Stimulated activated CD4-positive, alpha-beta T cell treated with anti-CD3 and anti-CD28 coated beads, Interleukin-15, amount 100 ng/mL, for 1 hour (primary cell): ENCODE results near the gene ARHGAP22.

Source experiments
- DNase-seq, 2 donors: peaks; one replicate each; pipeline ENCODE4 v3.0.0-alpha.2; 2020; ENCODE audit warnings: low read depth in 1 of 2, low spot score in 1 of 2

Gene ARHGAP22

DNA sequence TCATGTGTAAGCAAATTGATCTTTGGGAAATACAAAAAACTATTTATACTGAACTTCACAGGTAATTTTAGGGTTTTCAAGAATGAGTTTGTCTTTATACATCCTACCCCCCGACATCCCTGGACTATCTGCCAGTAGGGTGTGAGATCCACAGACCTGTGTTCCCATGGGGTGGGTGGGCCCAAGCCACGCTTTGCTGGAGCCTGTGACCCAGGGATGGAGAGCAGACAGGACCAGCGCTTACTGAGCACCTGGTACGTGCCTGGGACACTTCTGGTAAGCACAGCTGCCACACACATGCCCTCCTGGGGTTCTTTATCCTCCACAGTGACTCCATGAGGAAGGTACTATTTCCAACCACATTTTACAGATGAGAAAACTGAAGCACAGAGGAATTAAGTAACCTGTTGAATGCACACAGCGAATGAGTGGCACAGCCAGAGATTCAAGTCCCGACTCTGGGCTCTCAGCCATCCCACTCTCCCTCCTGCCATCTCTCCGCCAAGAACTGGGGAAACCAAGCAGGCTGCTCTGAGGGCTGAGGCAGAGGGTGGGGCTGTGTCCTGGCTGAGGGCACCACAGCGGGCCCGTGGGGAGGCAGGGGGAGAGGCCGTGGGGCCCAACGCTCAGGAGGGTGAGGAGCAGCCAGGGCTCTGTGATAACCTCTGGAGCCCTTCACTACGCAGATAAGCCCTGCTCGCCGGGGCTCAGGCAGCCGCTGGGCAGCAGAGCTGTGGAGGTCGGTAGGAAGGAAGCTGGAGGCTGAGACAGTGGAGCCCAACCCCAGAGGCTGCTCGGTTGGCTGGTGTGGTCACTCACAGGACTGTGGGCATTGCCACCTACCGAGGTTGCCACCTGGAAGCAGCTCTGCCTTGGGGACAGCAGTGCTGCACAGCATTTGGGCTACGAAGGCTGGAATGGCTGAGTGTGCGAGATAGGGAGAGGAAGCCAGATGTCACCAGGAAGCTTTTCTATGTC is 124.2 kb downstream of the ARHGAP22 start:
- DNase-seq = no peak

GRCh38 chr10:48478980-48479811 is 125.7 kb downstream of the ARHGAP22 start:
- no peak for DNase-seq

- DNase-seq = no peak
Measured at GRCh38 chr10:48478469-48478868, 126.4 kb downstream of the ARHGAP22 start.

DNA sequence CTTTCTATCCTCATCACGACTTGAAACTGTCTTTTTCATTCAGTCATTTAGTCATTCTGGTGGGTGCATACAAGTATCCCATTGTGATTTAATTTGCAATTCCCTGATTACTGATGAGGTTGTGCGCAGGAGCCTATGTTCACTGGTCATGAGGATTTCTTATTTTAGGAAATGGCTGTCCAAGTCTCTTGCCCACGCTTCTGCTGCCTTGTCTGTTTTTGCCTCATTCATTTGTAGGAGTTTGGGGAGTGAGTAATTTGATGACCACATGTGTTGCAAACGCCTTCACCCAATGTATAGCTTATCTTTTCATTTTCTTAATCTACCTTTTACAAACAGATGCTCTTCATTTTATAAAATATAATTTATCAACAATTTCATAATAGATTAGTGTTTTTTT is 127.3 kb downstream of the ARHGAP22 start:
- DNase-seq = no peak

DNA sequence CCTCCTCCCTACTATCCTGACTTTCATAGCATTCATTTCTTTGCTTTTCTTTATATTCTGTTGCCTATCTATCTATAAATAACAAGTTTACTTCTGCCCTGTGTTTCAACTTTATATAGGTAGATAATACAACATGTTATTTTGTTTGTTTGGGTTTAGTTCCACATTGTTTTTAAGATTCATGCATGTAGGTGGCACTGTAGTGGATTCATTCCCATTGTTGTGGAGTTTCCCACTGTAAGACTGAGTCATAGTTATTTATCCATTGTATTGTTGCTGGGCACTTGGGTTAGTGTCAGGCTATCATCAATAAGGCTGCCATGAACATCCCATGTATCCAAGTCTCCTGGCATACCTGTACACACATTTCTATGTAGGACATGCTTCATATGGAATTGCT is 127.7 kb downstream of the ARHGAP22 start:
- DNase-seq = no peak

GRCh38 chr10:48476279-48476982 is 128.4 kb downstream of the ARHGAP22 start:
- DNase-seq = no peak

- DNase-seq = no peak
Measured at GRCh38 chr10:48475943-48476278, 129.0 kb downstream of the ARHGAP22 start.

GRCh38 chr10:48474765-48475365 is 130.0 kb downstream of the ARHGAP22 start:
- no peak for DNase-seq

- DNase-seq = no peak
Measured at GRCh38 chr10:48473704-48474103, 131.2 kb downstream of the ARHGAP22 start.

GRCh38 chr10:48472501-48473069 is 132.3 kb downstream of the ARHGAP22 start:
- no peak for DNase-seq

DNA sequence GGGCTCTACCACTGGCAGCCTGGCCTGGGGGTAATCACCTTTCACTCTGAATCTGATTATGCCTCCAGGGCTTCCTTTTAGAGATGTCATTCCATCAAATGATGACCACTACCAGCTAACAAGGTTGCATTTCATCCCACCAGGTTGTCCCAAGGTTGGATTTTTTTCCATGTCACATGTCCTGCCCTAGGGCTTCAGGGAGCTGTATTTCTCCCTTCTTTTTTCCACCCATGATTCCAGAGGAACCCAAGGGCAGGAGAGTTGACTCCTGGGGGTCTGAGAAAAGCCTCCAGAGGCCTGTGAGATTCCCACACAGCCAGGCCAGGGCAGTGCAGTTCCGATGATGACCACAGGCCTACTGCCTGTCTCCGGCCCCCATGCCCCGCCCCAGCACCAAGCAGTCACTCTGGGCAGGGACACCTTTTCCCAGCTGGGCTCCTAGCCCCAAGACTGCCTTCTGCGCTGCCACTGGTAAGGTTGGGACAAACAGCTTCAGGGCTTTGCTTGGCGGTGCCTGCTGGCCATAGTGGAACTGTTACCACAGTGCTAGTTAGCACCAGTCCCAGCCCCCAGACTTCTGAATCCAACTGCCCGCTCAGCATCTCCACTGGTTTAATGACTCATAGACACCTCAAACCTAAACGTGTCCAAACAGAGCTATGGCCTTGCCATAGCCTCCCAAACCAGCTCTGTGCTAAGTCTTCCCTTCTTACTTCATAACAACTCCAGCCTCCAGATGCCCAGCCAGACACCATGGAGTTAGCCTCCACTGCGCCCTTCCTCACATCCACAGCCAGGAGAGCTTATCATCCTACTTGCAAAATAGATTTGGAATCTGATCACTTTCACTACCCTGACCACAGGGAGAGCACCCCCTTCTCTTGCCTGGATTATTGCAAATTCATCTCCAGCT is 133.7 kb downstream of the ARHGAP22 start:
- no peak for DNase-seq

DNA sequence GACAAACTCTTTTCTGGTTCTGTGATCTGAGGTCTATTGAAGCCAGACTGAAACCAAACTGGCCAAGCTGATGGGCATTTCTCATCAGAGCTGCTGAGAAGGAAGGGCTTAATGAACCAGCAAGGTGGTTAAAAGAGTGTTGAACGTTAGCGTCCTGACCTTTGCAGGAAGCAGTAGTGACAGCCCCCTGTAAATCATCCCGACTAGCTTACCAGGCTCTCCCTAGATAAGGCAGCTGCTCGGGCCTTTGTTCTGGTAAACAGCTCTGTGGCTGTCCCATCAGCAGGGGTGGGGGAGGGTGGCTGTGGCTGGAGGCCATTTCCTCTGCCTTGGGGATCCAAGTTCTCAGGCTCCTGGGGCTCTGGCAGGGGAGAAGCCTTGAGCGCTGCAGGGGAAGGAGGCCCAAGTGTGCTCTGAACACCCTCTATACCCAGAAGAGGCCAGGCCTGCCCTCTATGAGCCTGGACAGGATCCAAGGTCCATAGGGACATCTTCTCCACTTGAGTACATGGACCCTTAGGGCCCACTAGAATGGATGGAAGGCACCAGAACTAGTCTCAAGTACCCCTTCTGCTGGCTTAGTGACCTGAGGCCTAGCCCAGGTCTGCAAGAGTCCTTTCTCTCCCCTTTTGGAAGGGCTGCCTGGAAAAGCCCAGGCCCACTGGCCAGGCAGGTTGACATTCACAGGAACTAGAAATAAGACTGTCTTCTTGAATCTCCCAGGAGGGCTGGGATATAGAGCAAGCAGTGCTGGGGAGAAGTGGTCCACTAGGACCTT is 134.6 kb downstream of the ARHGAP22 start:
- no peak for DNase-seq

DNA sequence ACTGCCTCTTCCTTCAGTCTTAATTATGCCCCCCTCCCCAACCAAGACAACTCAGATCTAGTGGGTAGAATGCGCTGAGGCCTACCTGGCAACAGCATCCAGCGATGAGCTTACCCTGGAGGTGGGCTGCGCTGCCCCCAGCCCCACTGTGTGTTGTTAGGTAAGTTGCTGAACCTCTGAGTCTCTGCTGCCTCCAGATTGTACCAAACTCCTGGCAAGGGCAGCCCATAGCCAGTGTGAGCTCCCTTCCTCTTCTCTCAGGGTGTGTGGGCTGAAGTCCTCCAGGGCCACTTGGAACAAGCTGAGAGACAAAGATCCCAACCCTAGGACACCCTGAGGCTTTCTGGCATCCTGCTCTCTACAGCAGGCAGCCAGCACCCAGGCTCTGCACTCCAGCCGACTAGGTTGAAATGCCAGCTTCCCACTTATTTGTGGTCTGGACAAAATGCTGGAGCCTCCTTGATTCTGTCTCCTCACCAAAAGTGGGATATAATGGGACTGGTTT is 135.3 kb downstream of the ARHGAP22 start:
- DNase-seq = no peak

DNA sequence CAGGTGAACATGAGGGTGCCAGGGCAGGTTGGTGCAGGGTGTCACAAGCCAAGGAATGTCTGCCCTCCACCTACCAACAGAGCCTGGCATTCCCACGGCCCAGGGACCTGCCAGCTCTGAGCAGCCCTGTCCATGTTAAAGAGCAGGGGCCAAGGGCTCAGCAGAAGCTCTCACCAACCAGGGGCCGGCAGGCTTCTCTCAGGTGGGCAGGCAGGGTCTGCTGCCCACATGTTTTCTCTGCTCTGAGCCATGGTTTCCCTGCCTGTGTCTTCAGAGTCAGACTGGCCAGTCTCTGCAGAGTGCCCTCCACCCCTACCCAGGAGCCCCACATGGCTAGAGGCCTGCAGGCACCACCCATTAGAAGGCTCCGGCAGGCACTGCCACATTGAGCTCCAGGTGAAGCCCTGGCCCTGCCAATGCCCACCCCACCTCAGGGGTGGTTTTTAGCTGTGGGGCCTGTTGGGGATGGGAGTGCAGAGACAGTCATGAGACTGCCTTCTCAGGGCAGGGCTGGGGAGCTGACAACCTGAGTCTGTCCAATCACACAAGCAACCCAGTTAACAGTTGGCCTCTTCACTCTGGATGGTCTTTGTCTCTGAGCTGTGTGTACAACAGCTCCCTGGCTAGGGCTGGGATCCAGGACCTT is 135.9 kb downstream of the ARHGAP22 start:
- no peak for DNase-seq

DNA sequence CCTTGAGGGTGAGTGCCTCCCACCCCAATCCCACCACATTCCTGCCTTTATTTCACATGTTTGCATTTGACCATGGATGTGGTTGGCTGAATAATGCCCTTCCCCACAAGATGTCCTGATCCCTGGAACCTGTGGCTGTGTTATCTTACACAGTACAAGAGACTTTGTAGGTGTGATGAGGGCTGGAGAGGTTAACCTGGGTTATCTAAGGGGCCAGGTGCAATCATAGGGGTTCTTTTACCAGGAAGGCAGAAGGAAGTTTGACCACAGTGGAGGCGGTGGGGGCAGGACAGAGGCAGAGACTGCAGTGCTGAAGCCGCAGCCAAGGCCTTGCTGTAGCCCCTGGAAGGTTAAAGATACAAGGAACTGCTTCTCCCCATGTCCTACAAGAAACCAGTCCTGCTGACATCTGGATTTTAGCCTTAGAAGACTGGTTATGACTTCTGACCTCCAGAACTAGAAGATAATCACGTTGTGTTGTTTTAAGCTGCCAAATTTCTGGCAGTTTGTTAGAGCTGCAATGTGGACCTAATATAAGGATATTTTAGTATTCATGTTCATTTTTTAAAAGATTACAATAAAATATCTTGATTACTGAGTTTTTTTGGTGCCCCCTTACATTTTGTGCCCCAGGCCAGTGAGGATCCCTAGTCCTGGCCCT is 136.6 kb downstream of the ARHGAP22 start:
- no peak for DNase-seq

DNA sequence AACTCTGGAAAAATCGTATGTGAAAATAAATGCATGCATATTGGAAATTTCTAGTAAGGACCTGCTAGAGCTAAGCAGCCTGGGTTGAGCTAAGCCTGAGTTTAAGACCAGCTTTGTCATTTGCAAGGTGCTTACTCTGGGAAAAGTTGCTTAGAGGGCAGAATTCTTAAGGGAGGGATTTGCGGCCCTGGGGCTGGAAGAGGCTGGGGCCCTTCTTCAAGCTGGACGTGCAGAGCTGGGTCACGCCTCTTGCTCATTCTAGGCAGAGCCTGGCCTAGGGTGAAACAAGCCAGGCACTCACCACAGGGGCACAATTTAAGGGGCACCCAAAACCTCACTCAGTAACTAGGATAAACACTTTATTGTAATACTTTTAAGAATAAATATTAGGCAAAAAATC is 137.2 kb downstream of the ARHGAP22 start:
- DNase-seq = no peak

DNA sequence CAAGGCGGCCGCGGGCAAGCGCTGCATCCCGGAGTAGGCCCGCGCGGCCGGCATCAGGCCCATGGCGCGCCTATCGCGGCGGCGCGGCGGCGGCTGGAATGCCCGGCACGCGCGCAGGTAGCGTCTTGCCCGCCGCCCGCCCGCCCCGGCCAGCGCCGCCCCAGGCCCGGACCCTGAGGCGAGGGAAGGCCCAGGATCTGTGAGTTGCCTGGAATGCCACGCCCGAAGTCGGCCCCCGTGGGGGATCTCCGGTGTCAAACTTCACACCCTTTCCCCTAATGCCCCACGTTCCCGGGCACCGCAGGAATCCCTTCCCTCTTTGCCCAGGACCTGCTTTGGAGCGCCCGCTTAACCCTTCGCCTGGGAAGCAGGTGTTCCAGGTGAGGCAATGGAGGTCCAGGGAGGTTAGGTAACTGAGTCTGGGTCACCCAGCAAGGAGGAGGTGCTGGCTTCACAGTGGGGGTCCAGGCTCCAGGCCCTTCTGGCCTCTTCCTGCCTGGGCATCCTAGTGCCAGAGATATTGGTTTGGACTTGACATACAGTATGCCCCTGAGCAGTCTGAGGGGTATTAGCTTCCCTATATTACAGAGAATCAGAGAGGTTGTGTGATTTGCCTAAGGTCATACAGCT is 138.1 kb downstream of the ARHGAP22 start:
- DNase-seq = no peak
